Brain microvascular endothelial cell (primary cell): ENCODE measurements around the gene TFIP11.

Experiments
- DNase-seq: peaks from one replicate; pipeline ENCODE4 v3.0.0-alpha.2; 2020
- H3K27ac ChIP-seq: fragments of 250-450 bp; sonication (Bioruptor Pico); 2 replicates; pipeline ENCODE4 v1.5.1; 2020; ENCODE audit warnings: mild to moderate bottlenecking, moderate library complexity
- H3K27me3 ChIP-seq: fragments of 250-450 bp; sonication (Bioruptor Pico); replicated peaks from 2 replicates; pipeline ENCODE4 v1.5.1; 2020; ENCODE audit warnings: mild to moderate bottlenecking
- H3K36me3 ChIP-seq: fragments of 250-450 bp; sonication (Bioruptor Pico); replicated peaks from 2 replicates; pipeline ENCODE4 v1.5.1; 2020; ENCODE audit warnings: mild to moderate bottlenecking
- H3K4me3 ChIP-seq: 2 replicates; pipeline ENCODE4 v1.5.1; 2011; ENCODE audit warnings: low read depth, mild to moderate bottlenecking, control low read depth, low read length, moderate library complexity
- in situ Hi-C: cut with HindIII; loops from 2 replicates; pipeline ENCODE4 v1.10.0; 2017; ENCODE audit warnings: low sequenced_read_pairs, low pct_ligation_motif_present
- TF ChIP-seq, protein P1 (sequence below): IDR thresholded peaks from 2 replicates; pipeline ENCODE4 v1.5.1; 2011; ENCODE audit warnings: low read depth, mild to moderate bottlenecking, moderate library complexity, low read length, control low read depth, inconsistent platforms; ENCODE audit errors: missing control alignments

Gene TFIP11

DNA sequence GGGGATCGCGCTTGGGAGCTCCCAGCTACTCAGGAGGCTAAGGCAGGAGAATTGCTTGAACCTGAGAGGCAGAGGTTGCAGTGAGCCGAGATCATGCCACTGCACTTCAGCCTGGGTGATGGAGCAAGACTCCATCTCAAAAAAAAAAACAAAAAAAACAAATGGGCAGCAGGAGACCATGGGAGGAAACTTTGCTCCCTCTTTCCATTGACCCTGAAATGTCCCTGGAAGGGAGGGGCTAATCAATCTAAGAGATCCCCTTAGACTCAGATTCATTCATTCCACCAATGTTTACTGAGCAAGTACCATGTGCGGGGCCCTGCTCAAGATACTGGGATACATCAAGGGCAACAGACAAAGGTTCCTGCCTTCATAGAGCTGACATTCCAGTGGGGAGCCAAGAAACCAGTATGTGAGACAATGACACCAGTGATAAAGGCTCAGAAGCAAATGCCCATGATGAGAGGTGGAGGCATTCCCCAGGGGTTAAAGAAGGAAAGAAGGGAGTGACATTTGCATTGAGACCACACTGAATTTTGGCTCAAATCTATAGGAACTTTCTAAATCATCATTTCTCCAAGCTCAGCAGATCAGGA is 37.7 kb upstream of the TFIP11 start:
- in situ Hi-C loops: no loop called here
- no peak overlapping the region for H3K4me3 ChIP-seq
- peak overlapping the region; percentile 73 for H3K27ac ChIP-seq
- no peaks in the 10 kb centered on the region for H3K27me3 ChIP-seq
- TF ChIP-seq, protein P1, sequence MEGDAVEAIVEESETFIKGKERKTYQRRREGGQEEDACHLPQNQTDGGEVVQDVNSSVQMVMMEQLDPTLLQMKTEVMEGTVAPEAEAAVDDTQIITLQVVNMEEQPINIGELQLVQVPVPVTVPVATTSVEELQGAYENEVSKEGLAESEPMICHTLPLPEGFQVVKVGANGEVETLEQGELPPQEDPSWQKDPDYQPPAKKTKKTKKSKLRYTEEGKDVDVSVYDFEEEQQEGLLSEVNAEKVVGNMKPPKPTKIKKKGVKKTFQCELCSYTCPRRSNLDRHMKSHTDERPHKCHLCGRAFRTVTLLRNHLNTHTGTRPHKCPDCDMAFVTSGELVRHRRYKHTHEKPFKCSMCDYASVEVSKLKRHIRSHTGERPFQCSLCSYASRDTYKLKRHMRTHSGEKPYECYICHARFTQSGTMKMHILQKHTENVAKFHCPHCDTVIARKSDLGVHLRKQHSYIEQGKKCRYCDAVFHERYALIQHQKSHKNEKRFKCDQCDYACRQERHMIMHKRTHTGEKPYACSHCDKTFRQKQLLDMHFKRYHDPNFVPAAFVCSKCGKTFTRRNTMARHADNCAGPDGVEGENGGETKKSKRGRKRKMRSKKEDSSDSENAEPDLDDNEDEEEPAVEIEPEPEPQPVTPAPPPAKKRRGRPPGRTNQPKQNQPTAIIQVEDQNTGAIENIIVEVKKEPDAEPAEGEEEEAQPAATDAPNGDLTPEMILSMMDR: no peak
- H3K36me3 ChIP-seq: peaks cover 3% of the 10 kb centered on the region
- peak; percentile 15 for DNase-seq

DNA sequence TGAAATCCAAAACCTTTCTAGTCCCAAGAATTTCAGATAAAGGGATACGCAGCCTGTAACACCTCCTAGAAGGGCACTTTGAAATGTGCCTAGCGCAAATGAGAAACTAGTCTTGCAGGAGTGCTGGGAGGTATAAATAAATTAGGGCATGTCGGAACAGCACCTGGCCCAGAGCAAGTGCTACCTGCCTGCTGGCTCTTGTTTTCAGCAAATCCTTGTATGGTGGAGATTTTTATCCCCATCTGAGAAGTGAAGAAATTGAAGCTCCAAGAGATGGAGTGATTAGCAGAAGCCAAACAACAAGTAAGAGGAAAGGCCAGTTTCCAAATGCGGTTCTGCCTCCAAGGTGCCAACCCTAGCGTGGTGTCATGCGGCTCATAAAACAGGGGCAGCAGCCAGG is 36.7 kb upstream of the TFIP11 start:
- H3K27me3 ChIP-seq: no peaks in the 10 kb centered on the region
- H3K27ac ChIP-seq: no peak overlapping the region
- TF ChIP-seq, protein P1: no peak
- in situ Hi-C loops: no loop called here
- no peak for DNase-seq
- H3K36me3 ChIP-seq: peaks cover 3% of the 10 kb centered on the region
- no peak overlapping the region for H3K4me3 ChIP-seq

DNA sequence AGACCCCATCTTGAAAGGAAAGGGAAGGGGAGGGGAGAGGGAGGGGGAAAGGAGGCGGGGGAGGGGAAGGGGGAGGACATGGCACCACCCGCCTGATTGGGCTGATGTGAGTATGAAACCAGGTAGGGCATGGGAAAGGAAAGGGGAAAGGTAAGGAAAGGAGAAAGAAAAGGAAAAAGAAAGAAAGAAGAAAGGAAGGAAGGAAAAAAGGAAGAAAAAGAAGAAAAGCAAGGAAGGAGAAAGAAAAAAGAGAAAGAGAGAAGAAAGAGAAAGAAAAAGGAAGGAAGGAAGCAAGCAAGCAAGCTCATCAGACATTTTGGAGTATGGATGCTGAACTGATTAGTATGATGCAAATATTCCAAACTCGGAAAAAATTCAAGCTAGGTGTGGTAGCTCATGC is 36.0 kb upstream of the TFIP11 start:
- Histone ChIP-seq H3K27me3 (no peaks in the 10 kb centered on the region), H3K4me3 (no peak overlapping the region), H3K36me3 (peaks cover 3% of the 10 kb centered on the region), H3K27ac (no peak overlapping the region)
- in situ Hi-C loops: no loop called here
- DNase-seq: no peak
- TF ChIP-seq, protein P1: no peak

DNA sequence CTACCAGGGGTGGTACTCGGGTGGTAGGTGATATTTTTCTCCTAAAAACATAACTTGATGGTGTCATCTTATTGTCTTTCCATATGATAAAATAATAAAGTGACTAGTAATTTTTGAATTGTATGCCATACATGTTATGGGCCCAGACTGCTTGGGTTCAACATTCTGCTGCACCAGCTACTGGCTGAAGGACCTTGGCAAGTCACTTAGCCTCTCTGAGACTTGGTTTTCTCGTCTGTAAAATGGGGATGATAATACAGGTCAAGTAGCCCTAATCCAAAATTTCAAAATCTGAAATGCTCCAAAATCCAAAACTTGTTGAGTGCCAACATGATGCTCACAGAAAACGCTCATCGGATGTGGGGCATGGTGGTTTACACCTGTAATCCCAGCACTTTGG is 35.6 kb upstream of the TFIP11 start:
- no peak for DNase-seq
- TF ChIP-seq, protein P1: no peak
- no peaks in the 10 kb centered on the region for H3K27me3 ChIP-seq
- H3K4me3 ChIP-seq: no peak overlapping the region
- peaks cover 3% of the 10 kb centered on the region for H3K36me3 ChIP-seq
- in situ Hi-C loops: no loop called here
- H3K27ac ChIP-seq: no peak overlapping the region

DNA sequence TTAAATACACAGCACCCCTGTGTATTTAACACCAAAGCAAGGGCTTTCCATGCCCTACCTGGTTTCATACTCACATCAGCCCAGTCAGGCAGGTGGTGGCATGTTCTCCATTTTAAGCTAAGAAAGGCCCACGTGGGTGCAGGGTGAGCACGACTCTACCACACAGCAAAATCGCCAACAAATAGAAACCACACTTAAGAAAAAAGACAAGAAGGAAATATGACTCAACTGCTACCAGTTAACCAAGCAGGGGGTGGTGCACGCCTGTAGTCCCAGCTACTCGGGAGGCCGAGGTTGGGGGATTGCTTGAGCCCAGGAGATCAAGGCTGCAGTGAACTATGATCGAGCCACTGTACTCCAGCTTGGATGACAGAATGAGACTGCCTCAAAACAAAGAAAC is 35.2 kb upstream of the TFIP11 start:
- H3K27ac ChIP-seq: no peak overlapping the region
- no peak overlapping the region for H3K4me3 ChIP-seq
- peaks cover 3% of the 10 kb centered on the region for H3K36me3 ChIP-seq
- TF ChIP-seq, protein P1: no peak
- in situ Hi-C loops: no loop called here
- H3K27me3 ChIP-seq: no peaks in the 10 kb centered on the region
- no peak for DNase-seq

DNA sequence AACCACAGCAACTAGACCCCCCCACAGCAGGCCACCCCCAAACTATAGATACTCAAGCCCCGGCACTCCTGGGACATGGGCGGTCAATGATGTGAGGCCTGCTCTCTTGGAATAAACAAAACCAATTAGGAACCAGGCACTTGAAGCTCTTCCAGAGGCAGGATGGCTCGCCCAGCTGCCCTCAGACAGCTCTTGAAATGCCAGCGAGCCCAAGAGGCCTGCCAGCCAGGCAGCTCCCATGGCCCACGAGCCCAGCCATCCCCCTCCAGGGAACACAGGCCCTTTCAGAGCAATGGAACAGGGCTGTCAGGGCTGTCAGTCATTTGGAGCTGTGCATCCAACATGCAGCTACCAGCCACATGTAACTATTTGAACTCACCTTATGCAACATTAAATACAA is 34.0 kb upstream of the TFIP11 start:
- H3K27me3 ChIP-seq: no peaks in the 10 kb centered on the region
- H3K27ac ChIP-seq: no peak overlapping the region
- in situ Hi-C loops: no loop called here
- DNase-seq: no peak
- TF ChIP-seq, protein P1: no peak
- peaks cover 5% of the 10 kb centered on the region for H3K36me3 ChIP-seq
- no peak overlapping the region for H3K4me3 ChIP-seq
